Neural cell (in vitro differentiated cells): ENCODE measurements around the gene USP9X. TPM values are rescaled to one million over a fixed set of nuclear protein-coding genes. Genes with fewer than 3 reads are reported as not detected.

Experiments
- H2AFZ ChIP-seq: fragments of 200-600, 300-800 bp; sonication (generic), shearing (Covaris generic); 2 replicates; pipeline ENCODE4 v1.6.0; 2014; ENCODE audit warnings: low read depth, mild to moderate bottlenecking, antibody characterized with exemption, low read length, moderate library complexity
- H3F3A ChIP-seq: fragments of 200-600 bp; shearing (Covaris generic); 2 replicates; pipeline ENCODE4 v1.6.1; 2016; ENCODE audit warnings: mild to moderate bottlenecking, moderate library complexity, mixed read lengths, antibody characterized with exemption, low read length; ENCODE audit not compliant: insufficient read depth, poor library complexity, severe bottlenecking
- H3K27ac ChIP-seq: fragments of 200-600, 300-800 bp; sonication (generic), shearing (Covaris generic); 2 replicates; pipeline ENCODE4 v1.5.1; 2014; ENCODE audit warnings: mild to moderate bottlenecking, low read length, moderate library complexity
- H3K27me3 ChIP-seq: fragments of 300-800, 200-600 bp; sonication (generic), shearing (Covaris generic); 2 replicates; pipeline ENCODE4 v1.6.0; 2014; ENCODE audit warnings: mild to moderate bottlenecking, low read depth, low read length, moderate library complexity; ENCODE audit not compliant: insufficient read depth
- H3K36me3 ChIP-seq: fragments of 300-800, 200-600 bp; sonication (generic), shearing (Covaris generic); 2 replicates; pipeline ENCODE4 v1.5.1; 2014; ENCODE audit warnings: mild to moderate bottlenecking, antibody characterized with exemption, low read length, moderate library complexity; ENCODE audit not compliant: insufficient read depth
- H3K4me2 ChIP-seq: fragments of 300-800, 200-600 bp; sonication (generic), shearing (Covaris generic); 2 replicates; pipeline ENCODE4 v1.6.0; 2014; ENCODE audit warnings: mild to moderate bottlenecking, low read length
- H3K4me3 ChIP-seq: fragments of 300-800, 200-600 bp; sonication (generic), shearing (Covaris generic); 2 replicates; pipeline ENCODE4 v1.5.1; 2014; ENCODE audit warnings: mild to moderate bottlenecking, low read length, moderate library complexity
- H3K79me2 ChIP-seq: fragments of 200-600 bp; shearing (Covaris generic); replicated peaks from 2 replicates; pipeline ENCODE4 v1.6.0; 2014; ENCODE audit warnings: mild to moderate bottlenecking, low read length, moderate library complexity; ENCODE audit not compliant: insufficient read depth
- H3K9ac ChIP-seq: fragments of 300-800, 200-600 bp; sonication (generic), shearing (Covaris generic); 2 replicates; pipeline ENCODE4 v1.6.1; 2016; ENCODE audit warnings: mild to moderate bottlenecking, low read length, mixed read lengths
- H3K9me2 ChIP-seq: fragments of 200-600 bp; shearing (Covaris generic); 2 replicates; pipeline ENCODE4 v1.6.1; 2016; ENCODE audit warnings: mild to moderate bottlenecking, low read length, mixed read lengths; ENCODE audit not compliant: insufficient read depth
- H3K9me3 ChIP-seq: fragments of 200-600, 300-800 bp; sonication (generic), shearing (Covaris generic); 2 replicates; pipeline ENCODE4 v1.6.1; 2016; ENCODE audit warnings: mild to moderate bottlenecking, mixed run types, low read length, moderate library complexity, mixed read lengths
- H4K20me1 ChIP-seq: fragments of 200-600 bp; shearing (Covaris generic); 2 replicates; pipeline ENCODE4 v1.6.1; 2016; ENCODE audit warnings: mild to moderate bottlenecking, mixed run types; ENCODE audit not compliant: insufficient read depth
- CTCF ChIP-seq: fragments of 450-650 bp; IDR thresholded peaks from 2 replicates; pipeline ENCODE4 v1.5.1; 2014; ENCODE audit warnings: antibody characterized with exemption, mild to moderate bottlenecking, moderate library complexity; ENCODE audit not compliant: poor library complexity, severe bottlenecking
- EP300 ChIP-seq: fragments of 450-650 bp; conservative IDR thresholded peaks from 2 replicates; pipeline ENCODE4 v1.6.1; 2014; ENCODE audit warnings: antibody characterized with exemption, mild to moderate bottlenecking, moderate library complexity; ENCODE audit not compliant: poor library complexity, severe bottlenecking
- EZH2 ChIP-seq: fragments of 200-600, 300-800 bp; shearing (Covaris generic), sonication (generic); IDR thresholded peaks from 2 replicates; pipeline ENCODE4 v1.6.1; 2014; ENCODE audit warnings: antibody characterized with exemption, low read length, borderline replicate concordance, mild to moderate bottlenecking; ENCODE audit not compliant: insufficient read depth, poor library complexity, severe bottlenecking
- MXI1 ChIP-seq: fragments of 450-650 bp; conservative IDR thresholded peaks from 2 replicates; pipeline ENCODE4 v1.6.1; 2014; ENCODE audit warnings: antibody characterized with exemption, mild to moderate bottlenecking; ENCODE audit not compliant: poor library complexity, severe bottlenecking
- POLR2AphosphoS5 ChIP-seq: IDR thresholded peaks from 2 replicates; pipeline ENCODE4 v1.6.1; 2012
- RAD21 ChIP-seq: fragments of 450-650 bp; conservative IDR thresholded peaks from 2 replicates; pipeline ENCODE4 v1.6.1; 2014; ENCODE audit warnings: antibody characterized with exemption, mild to moderate bottlenecking, moderate library complexity
- REST ChIP-seq: IDR thresholded peaks from 2 replicates; pipeline ENCODE4 v1.6.1; 2012; ENCODE audit warnings: borderline replicate concordance
- SMC3 ChIP-seq: fragments of 450-650 bp; conservative IDR thresholded peaks from 2 replicates; pipeline ENCODE4 v1.6.1; 2014; ENCODE audit warnings: antibody characterized with exemption, mild to moderate bottlenecking, moderate library complexity; ENCODE audit not compliant: poor library complexity
- TAF1 ChIP-seq: IDR thresholded peaks from 2 replicates; pipeline ENCODE4 v1.6.1; 2012; ENCODE audit warnings: low read depth
- polyA plus RNA-seq: library from polyadenylated mRNA; depleted of rRNA; stranded (reverse); fragments of >200 nt; gene quantifications from 2 replicates; pipeline ENCODE4 v1.2.3, GENCODE V29; 2014

The USP9X gene
- polyA plus RNA-seq, 1 donor from 2014 or later: 36.1 TPM

DNA sequence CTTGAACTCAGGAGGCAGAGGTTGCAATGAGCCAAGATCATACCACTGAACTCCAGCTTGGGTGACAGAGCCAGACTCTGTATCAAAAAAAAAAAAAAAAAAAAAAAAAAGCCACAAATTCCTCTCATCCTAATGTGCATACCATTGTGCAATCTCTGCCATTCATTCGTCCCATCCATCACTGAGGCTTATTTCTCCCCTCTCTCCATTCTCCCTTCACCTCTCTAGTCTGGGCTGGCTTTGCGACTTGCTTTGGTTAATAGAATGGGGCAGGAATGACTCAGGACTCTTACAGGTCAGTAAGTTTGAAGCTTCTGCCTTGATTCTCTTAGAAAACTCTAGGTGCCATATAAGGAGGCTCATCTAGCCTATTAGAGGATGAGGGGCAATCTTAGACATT lies 188.4 kb downstream of the USP9X start:
- H3K9me2 ChIP-seq: no peaks in the 10 kb centered on the region
- no peaks in the 10 kb centered on the region for H4K20me1 ChIP-seq
- H3K27me3 ChIP-seq: no peaks in the 10 kb centered on the region
- H3K9ac ChIP-seq: no peak overlapping the region
- TF ChIP-seq EZH2 (no peak), TAF1 (no peak), POLR2AphosphoS5 (no peak), REST (no peak), RAD21 (no peak), SMC3 (no peak), CTCF (no peak), MXI1 (no peak), EP300 (no peak)
- H3K27ac ChIP-seq: no peak overlapping the region
- H3K4me3 ChIP-seq: no peak overlapping the region
- H3K4me2 ChIP-seq: no peak overlapping the region
- H3F3A ChIP-seq: no peaks in the 10 kb centered on the region
- no peaks in the 10 kb centered on the region for H3K9me3 ChIP-seq
- H3K36me3 ChIP-seq: no peaks in the 10 kb centered on the region
- no peak overlapping the region for H2AFZ ChIP-seq
- no peaks in the 10 kb centered on the region for H3K79me2 ChIP-seq

- Histone ChIP-seq H3K27ac (no peak overlapping the region), H3K27me3 (no peaks in the 10 kb centered on the region)
These were observed 190.7 kb downstream of the USP9X start for GRCh38 chrX:41275661-41276609.

More at GRCh38 chrX:41275661-41276609, 190.7 kb downstream of the USP9X start:
- Histone ChIP-seq H3K9me3 (no peaks in the 10 kb centered on the region), H3K4me2 (no peak overlapping the region), H3K79me2 (no peaks in the 10 kb centered on the region), H2AFZ (no peak overlapping the region), H3K4me3 (peak overlapping the region; percentile 51), H3K36me3 (no peaks in the 10 kb centered on the region), H4K20me1 (no peaks in the 10 kb centered on the region), H3K9ac (no peak overlapping the region), H3F3A (no peaks in the 10 kb centered on the region), H3K9me2 (no peaks in the 10 kb centered on the region)
- TF ChIP-seq SMC3 (no peak), CTCF (peak; percentile 34), RAD21 (peak; percentile 31)
